Measurements from ENCODE around the gene PRKACA. TPM values are rescaled to one million over a fixed set of nuclear protein-coding genes. Genes with fewer than 3 reads are reported as not detected.

Gene PRKACA
- total and polyA plus RNA-seq, 4 donors = 44.1 to 161 (median 111) TPM

DNA sequence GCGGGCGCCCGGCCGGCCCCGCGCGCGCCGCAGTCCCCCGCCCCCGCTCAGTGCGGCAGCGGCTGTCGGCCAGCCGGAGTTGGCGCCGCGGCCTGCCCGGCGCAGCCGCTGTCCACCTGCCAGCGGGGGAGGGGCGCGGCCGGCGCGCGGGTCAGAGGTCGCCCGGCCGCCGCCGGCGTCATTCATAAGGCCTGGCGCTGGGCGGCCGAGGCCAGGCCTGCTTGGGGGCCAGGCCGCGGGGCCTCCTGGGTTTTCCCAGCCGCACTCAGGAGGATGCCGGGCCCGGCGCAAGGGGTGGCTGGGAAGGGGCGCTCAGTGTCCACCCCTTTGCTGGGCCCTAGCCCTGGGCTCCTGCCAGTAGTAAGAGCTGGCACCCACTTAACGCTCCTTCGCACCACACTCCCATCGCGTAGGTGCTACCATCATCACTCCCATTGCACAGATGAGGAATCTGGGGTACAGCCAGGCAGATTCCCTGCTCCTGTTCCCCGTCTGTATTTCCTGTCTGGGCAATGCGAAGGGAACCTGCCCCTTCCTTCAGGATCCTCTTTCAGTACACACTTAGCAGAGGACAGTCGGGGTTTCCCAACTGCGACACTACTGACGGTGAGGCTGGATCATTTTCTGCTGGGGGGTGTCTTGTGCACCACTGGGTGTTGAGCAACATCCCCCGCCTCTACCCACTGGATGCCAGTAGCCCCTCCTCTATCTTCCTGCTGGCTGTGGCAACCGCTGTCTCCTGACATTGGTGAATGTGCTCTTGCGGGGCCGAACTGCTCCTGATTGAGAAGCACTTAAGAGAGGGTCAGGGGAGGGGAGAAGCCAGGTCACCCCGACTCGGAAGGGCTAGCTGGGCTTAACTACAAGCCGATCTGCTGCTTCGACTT is 846 bp upstream of the PRKACA start:
- Histone ChIP-seq H3K27me3 (ENCODE audit: control insufficient read depth, insufficient read depth, low read length) (no peaks in the 10 kb centered on the region), H3K27ac (ENCODE audit: low read depth, low read length) (peak overlapping the region; percentile 99), H3K4me1 (ENCODE audit: control insufficient read depth, insufficient read depth, low read length) (peaks cover 55% of the 10 kb centered on the region), H3K4me3 (ENCODE audit: low read depth, low read length) (peak overlapping the region; percentile 58), H3K36me3 (ENCODE audit: control insufficient read depth, insufficient read depth, low read length) (peaks cover 16% of the 10 kb centered on the region), H3K9me3 (ENCODE audit: control insufficient read depth, insufficient read depth, low read length) (no peaks in the 10 kb centered on the region)
- 1% methylated on average over 53 of the region's 61 CpGs for WGBS (ENCODE audit: insufficient coverage)
- peak; percentile 26 to 82 (median 43) for DNase-seq (ENCODE audit: low read depth in 4 of 6, low spot score in 6 of 6)

DNA sequence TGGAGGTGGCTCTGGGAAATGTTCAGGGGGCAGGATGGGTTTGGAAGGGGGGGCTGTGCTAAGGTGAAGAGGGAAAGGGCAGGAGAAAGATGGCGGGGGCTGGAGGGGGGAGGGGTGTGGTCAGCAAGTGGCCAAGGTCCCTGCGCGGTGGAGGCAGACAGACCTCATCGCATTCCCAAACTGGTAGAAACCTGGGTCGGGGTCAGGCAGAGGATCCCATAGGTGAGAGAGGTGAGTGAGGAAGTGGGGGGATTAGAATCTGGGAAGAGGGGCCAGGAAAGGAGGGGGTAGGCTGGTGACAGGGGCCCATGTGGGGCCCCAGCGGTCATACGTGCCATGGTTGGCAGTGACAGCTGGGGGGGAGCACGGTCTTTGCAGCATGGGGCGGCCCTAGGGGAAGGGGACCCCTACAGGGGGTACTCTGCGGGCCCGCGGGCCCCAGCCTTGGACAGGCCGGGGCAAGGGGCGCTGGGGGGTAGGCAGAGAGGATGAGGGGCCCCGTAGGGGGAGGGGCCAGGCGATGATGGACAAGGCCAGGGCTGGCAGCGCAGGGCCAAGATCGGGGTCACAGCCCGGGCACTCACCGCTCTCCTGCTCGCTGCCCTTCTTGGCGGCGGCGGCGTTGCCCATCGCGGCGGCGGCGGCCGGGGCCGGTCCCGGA is 514 bp downstream of the PRKACA start:
- H3K4me1 ChIP-seq (ENCODE audit: control insufficient read depth, insufficient read depth, low read length) = peaks cover 68% of the 10 kb centered on the region
- H3K27ac ChIP-seq (ENCODE audit: low read depth, low read length) = peak overlapping the region; percentile 52
- WGBS (ENCODE audit: insufficient coverage) = 0% methylated on average over 33 of the region's 33 CpGs
- peak in 2 of 6 donors; percentile 50 to 58 for DNase-seq (ENCODE audit: low read depth in 4 of 6, low spot score in 6 of 6)
- peak overlapping the region; percentile 83 for H3K4me3 ChIP-seq (ENCODE audit: low read depth, low read length)
- H3K36me3 ChIP-seq (ENCODE audit: control insufficient read depth, insufficient read depth, low read length) = peaks cover 27% of the 10 kb centered on the region
- no peaks in the 10 kb centered on the region for H3K9me3 ChIP-seq (ENCODE audit: control insufficient read depth, insufficient read depth, low read length)
- no peaks in the 10 kb centered on the region for H3K27me3 ChIP-seq (ENCODE audit: control insufficient read depth, insufficient read depth, low read length)

DNA sequence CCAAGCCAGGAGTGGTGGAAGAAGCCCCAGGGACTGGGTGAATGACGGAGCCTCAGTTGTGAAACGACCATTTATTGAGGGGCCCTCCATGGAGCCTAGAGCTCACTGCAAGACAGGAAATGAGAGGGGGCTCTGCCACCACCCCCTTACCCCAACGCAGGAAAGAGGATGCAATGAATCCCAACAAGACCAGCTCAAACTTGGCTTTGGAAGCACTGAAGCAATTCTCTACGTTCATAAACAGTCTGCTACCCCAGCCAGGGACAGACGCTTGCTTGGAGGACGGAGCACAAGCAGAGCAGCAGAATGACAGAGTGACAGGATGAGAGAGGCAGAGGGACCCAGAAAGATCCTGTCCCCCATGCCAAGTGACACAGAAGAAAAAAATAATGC is 1.0 kb downstream of the PRKACA start:
- Histone ChIP-seq H3K4me3 (ENCODE audit: low read depth, low read length) (peak overlapping the region; percentile 83), H3K27ac (ENCODE audit: low read depth, low read length) (peak overlapping the region; percentile 52), H3K27me3 (ENCODE audit: control insufficient read depth, insufficient read depth, low read length) (no peaks in the 10 kb centered on the region), H3K4me1 (ENCODE audit: control insufficient read depth, insufficient read depth, low read length) (peaks cover 71% of the 10 kb centered on the region), H3K36me3 (ENCODE audit: control insufficient read depth, insufficient read depth, low read length) (peaks cover 32% of the 10 kb centered on the region), H3K9me3 (ENCODE audit: control insufficient read depth, insufficient read depth, low read length) (no peaks in the 10 kb centered on the region)
- 0% methylated on average over 5 of the region's 6 CpGs for WGBS (ENCODE audit: insufficient coverage)
- no peak for DNase-seq (ENCODE audit: low read depth in 4 of 6, low spot score in 6 of 6)

DNA sequence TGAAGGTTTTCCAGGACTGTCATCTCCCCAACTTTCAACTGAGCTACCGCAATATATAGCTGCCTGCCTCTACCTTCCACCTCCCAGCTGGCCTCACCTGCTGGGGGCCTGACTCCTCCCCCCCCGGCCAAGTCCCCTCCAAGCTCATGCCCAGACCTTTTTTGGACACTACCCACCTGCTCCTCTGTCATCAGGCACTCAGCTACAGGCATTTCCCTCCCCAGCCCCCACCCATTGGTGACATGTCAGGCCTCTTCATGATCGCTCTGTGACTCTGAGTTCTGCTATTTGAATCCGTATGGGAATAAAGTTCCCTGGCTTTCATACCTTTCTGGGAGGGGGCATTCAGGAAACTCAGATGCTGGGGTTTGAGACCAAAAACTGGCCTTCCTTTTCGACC is 1.8 kb downstream of the PRKACA start:
- Histone ChIP-seq H3K9me3 (ENCODE audit: control insufficient read depth, insufficient read depth, low read length) (no peaks in the 10 kb centered on the region), H3K4me3 (ENCODE audit: low read depth, low read length) (peak overlapping the region; percentile 83), H3K4me1 (ENCODE audit: control insufficient read depth, insufficient read depth, low read length) (peaks cover 71% of the 10 kb centered on the region), H3K27ac (ENCODE audit: low read depth, low read length) (no peak overlapping the region), H3K36me3 (ENCODE audit: control insufficient read depth, insufficient read depth, low read length) (peaks cover 36% of the 10 kb centered on the region), H3K27me3 (ENCODE audit: control insufficient read depth, insufficient read depth, low read length) (no peaks in the 10 kb centered on the region)
- DNase-seq (ENCODE audit: low read depth in 4 of 6, low spot score in 6 of 6) = no peak
- WGBS (ENCODE audit: insufficient coverage) = 76% methylated on average over 4 of the region's 5 CpGs

DNA sequence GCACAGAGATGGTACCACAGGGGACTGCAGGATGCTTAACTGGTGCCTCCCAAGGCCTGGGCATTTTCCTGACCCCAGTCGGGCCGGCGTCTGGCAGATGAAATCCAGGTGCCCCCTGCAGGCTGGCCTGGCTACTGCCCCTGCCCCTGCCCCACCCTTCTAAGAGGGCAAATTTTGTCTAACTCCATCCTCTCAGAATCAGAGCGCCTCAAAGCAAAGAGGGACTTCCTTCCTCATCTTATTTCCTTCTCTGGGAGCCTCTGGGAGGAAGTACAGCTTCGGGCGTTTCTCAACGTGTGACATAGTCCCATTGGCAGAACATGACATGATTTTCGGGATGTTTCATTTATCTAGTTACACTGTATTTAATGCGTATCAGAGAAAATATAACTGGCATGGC is 2.7 kb downstream of the PRKACA start:
- Histone ChIP-seq H3K4me1 (ENCODE audit: control insufficient read depth, insufficient read depth, low read length) (peaks cover 65% of the 10 kb centered on the region), H3K4me3 (ENCODE audit: low read depth, low read length) (no peak overlapping the region), H3K36me3 (ENCODE audit: control insufficient read depth, insufficient read depth, low read length) (peaks cover 33% of the 10 kb centered on the region), H3K27me3 (ENCODE audit: control insufficient read depth, insufficient read depth, low read length) (no peaks in the 10 kb centered on the region), H3K27ac (ENCODE audit: low read depth, low read length) (no peak overlapping the region), H3K9me3 (ENCODE audit: control insufficient read depth, insufficient read depth, low read length) (no peaks in the 10 kb centered on the region)
- DNase-seq (ENCODE audit: low read depth in 4 of 6, low spot score in 6 of 6) = no peak
- 36% methylated on average over 3 of the region's 9 CpGs for WGBS (ENCODE audit: insufficient coverage)

DNA sequence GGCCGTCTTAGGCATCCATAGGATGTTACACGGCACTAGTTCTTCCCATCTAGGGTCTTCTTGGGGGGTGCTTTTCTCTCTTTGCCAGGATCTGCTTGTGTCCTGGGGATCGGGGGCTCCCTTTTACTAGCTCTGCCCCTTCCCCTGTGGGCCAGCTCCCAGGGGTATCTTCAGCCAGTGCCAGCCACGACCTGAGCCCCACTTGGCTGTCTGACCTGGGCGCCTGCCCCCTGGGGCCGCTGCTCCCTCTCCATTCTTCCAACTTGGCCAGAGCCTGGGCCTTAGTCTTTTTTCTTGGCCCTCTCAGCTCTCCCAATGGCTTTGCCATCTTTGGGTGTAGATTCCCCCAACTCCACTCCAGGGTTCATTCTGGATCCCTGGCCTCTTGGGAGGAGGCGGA is 3.1 kb downstream of the PRKACA start:
- Histone ChIP-seq H3K36me3 (ENCODE audit: control insufficient read depth, insufficient read depth, low read length) (peaks cover 33% of the 10 kb centered on the region), H3K4me3 (ENCODE audit: low read depth, low read length) (no peak overlapping the region), H3K4me1 (ENCODE audit: control insufficient read depth, insufficient read depth, low read length) (peaks cover 62% of the 10 kb centered on the region), H3K27me3 (ENCODE audit: control insufficient read depth, insufficient read depth, low read length) (no peaks in the 10 kb centered on the region), H3K9me3 (ENCODE audit: control insufficient read depth, insufficient read depth, low read length) (no peaks in the 10 kb centered on the region), H3K27ac (ENCODE audit: low read depth, low read length) (no peak overlapping the region)
- DNase-seq (ENCODE audit: low read depth in 4 of 6, low spot score in 6 of 6) = no peak
- WGBS (ENCODE audit: insufficient coverage) = 91% methylated on average over 7 of the region's 7 CpGs

DNA sequence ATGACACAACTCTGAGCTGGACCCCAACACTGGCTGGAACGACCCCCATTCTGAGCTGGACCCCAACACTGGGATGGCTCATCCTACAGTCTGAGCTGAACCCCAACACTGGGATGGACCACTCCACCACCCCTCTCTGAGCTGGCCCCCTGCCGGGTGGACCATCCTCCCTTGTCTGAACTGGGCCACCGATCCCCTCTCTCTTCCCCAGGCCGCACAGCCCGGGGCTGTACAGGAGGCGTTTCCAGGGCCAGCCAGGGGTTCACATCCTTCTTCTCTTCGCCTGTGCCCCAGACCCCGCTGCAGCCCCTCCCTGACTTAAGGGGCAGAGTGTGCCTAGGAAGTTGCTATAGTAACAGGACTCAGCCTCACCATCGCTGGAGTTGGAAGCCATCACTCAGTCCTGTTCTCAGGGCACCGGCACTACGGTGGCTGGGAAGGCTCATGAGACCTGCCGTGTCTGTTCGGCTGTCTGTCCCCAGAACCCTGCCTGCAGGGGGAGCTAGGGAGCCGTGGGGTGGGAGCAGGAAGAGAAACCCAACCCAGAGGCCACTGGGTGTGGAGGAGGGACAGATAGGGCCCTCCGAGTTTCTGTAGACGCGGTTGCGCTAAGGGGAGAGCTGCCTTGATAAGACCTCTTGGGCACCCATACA is 3.7 kb downstream of the PRKACA start:
- Histone ChIP-seq H3K4me1 (ENCODE audit: control insufficient read depth, insufficient read depth, low read length) (peaks cover 56% of the 10 kb centered on the region), H3K4me3 (ENCODE audit: low read depth, low read length) (no peak overlapping the region), H3K36me3 (ENCODE audit: control insufficient read depth, insufficient read depth, low read length) (peaks cover 33% of the 10 kb centered on the region), H3K27ac (ENCODE audit: low read depth, low read length) (peak overlapping the region; percentile 35), H3K9me3 (ENCODE audit: control insufficient read depth, insufficient read depth, low read length) (no peaks in the 10 kb centered on the region), H3K27me3 (ENCODE audit: control insufficient read depth, insufficient read depth, low read length) (no peaks in the 10 kb centered on the region)
- WGBS (ENCODE audit: insufficient coverage) = 74% methylated on average over 16 of the region's 18 CpGs
- DNase-seq (ENCODE audit: low read depth in 4 of 6, low spot score in 6 of 6) = no peak

DNA sequence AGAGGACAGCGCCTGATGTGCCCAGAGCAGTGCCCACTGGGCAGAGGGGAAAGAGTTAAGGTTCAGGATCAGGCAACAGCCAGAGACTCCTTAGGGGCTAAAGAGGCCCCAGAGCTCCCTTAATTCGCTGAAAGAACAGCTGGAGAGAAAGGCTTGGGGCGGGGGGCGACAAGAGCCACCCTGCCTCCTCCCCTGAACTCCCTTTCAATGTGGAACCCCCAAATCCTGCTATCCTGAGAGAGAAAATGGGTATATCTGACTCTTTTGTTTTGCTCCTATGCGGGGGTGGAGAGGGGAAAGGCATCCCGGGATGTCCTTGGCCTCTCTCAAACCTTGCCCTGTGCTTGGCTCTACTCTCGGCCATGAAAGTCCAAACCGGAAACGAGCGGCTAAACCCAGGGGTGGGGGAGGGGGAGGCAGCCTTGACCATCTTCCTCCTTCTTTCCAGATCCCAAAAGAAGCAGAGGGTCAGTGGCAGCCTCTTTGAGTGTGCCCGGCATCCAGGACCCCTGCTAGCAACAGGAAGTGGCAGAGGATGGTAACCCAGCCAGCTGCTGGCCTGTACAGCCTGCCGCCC is 4.7 kb downstream of the PRKACA start:
- Histone ChIP-seq H3K27ac (ENCODE audit: low read depth, low read length) (peak overlapping the region; percentile 35), H3K27me3 (ENCODE audit: control insufficient read depth, insufficient read depth, low read length) (no peaks in the 10 kb centered on the region), H3K4me1 (ENCODE audit: control insufficient read depth, insufficient read depth, low read length) (peaks cover 49% of the 10 kb centered on the region), H3K4me3 (ENCODE audit: low read depth, low read length) (no peak overlapping the region), H3K36me3 (ENCODE audit: control insufficient read depth, insufficient read depth, low read length) (peaks cover 38% of the 10 kb centered on the region), H3K9me3 (ENCODE audit: control insufficient read depth, insufficient read depth, low read length) (no peaks in the 10 kb centered on the region)
- WGBS (ENCODE audit: insufficient coverage) = 50% methylated on average over 3 of the region's 12 CpGs
- DNase-seq (ENCODE audit: low read depth in 4 of 6, low spot score in 6 of 6) = no peak

DNA sequence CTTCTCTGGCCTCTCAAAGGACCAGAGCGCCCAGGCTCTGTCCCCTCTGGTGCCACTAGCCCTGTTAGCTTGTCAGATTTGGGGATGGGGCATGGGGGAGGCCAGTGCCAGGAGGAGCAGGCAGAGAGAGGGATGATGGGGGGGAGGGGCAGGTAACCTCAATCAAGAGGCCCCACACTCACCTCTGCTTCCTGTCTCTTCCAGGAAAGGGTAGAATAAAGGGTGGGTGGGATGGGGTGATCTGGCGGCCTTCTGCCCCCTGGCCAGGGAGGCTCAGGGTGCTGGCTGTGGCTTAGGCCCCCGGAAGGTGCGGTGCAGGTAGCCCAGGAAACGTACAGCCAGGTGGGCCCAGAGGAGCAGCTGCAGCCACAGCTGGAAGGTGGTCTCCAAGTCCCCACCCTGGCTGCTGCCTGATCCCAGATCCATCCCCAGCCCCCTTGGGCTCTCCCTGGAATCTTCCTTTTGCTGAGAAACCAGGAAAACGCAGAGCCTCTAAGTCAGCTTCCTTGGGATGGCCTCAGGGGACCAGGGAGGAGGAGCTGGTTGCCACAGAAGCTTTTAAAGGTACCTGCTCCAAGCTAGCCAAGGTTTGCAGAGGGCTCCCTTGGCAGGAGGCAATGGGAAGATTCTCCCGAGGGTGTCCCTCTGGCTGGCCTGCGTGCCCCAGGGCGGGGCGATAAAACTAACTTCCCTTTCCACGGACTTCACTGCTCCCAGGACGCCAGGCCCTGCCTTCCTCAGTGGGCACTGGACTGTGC is 5.3 kb downstream of the PRKACA start:
- peaks cover 49% of the 10 kb centered on the region for H3K4me1 ChIP-seq (ENCODE audit: control insufficient read depth, insufficient read depth, low read length)
- 78% methylated on average over 11 of the region's 12 CpGs for WGBS (ENCODE audit: insufficient coverage)
- no peaks in the 10 kb centered on the region for H3K27me3 ChIP-seq (ENCODE audit: control insufficient read depth, insufficient read depth, low read length)
- peaks cover 44% of the 10 kb centered on the region for H3K36me3 ChIP-seq (ENCODE audit: control insufficient read depth, insufficient read depth, low read length)
- no peaks in the 10 kb centered on the region for H3K9me3 ChIP-seq (ENCODE audit: control insufficient read depth, insufficient read depth, low read length)
- no peak for DNase-seq (ENCODE audit: low read depth in 4 of 6, low spot score in 6 of 6)
- peak overlapping the region; percentile 35 for H3K27ac ChIP-seq (ENCODE audit: low read depth, low read length)
- H3K4me3 ChIP-seq (ENCODE audit: low read depth, low read length) = no peak overlapping the region
